WTC11 (cell line): ENCODE results near the gene NUP50. TPM values are rescaled to one million over a fixed set of nuclear protein-coding genes. Genes with fewer than 3 reads are reported as not detected.
A peak's percentile ranks its signal among the peaks of the same experiment; 100 is the strongest.

Experiments used
- ATAC-seq: fragments of 200-7000 bp; cut with Tn5 transposase; 2 replicates; pipeline ENCODE4 v1.10.0; 2021; ENCODE audit warnings: mild to moderate bottlenecking, moderate library complexity
- CTCF ChIA-PET: fragments of 300-600 bp; sonication (Branson Sonifier 250); formaldehyde crosslinking; loops from one replicate; lab custom pipeline; 2021; ENCODE audit warnings: antibody characterized with exemption; lab: Charles Lee
- POLR2A ChIA-PET: fragments of 350-600 bp; sonication (Branson Sonifier 250); formaldehyde crosslinking; loops from one replicate; lab custom pipeline; 2021; ENCODE audit warnings: antibody characterized with exemption; lab: Charles Lee
- DNase-seq: peaks from one replicate; pipeline ENCODE4 v3.0.0; 2021; ENCODE audit warnings: low spot score
- H3K27ac Mint-ChIP-seq: 2 replicates; pipeline ENCODE4 v1.8.0; 2021; ENCODE audit warnings: mixed read lengths
- H3K27me3 Mint-ChIP-seq: 2 replicates; pipeline ENCODE4 v1.8.0; 2021; ENCODE audit warnings: low read depth, mild to moderate bottlenecking, moderate library complexity, mixed read lengths
- H3K36me3 Mint-ChIP-seq: 2 replicates; pipeline ENCODE4 v1.8.0; 2021; ENCODE audit warnings: mixed read lengths
- H3K4me1 Mint-ChIP-seq: 2 replicates; pipeline ENCODE4 v1.8.0; 2022; ENCODE audit warnings: mixed read lengths
- H3K4me3 Mint-ChIP-seq: 2 replicates; pipeline ENCODE4 v1.8.0; 2021; ENCODE audit warnings: mild to moderate bottlenecking, moderate library complexity, mixed read lengths
- H3K9me3 Mint-ChIP-seq: 2 replicates; pipeline ENCODE4 v1.8.0; 2021; ENCODE audit warnings: mixed read lengths
- AFF4 ChIP-seq: sonication (generic); formaldehyde crosslinking; IDR thresholded peaks from 2 replicates; pipeline ENCODE4 v1.8.1; 2023; ENCODE audit warnings: mild to moderate bottlenecking, missing genetic modification reagents, borderline replicate concordance
- ATF1 ChIP-seq: sonication (generic); formaldehyde crosslinking; IDR thresholded peaks from 2 replicates; pipeline ENCODE4 v1.8.1; 2023; ENCODE audit warnings: mild to moderate bottlenecking, moderate library complexity, missing genetic modification reagents
- CREB1 ChIP-seq: sonication (generic); formaldehyde crosslinking; IDR thresholded peaks from 2 replicates; pipeline ENCODE4 v1.8.0; 2023; ENCODE audit warnings: mild to moderate bottlenecking, missing genetic modification reagents
- CREM ChIP-seq: sonication (generic); formaldehyde crosslinking; IDR thresholded peaks from 2 replicates; pipeline ENCODE4 v1.8.1; 2022; ENCODE audit warnings: mild to moderate bottlenecking, missing genetic modification reagents, moderate library complexity
- ETV6 ChIP-seq: sonication (generic); formaldehyde crosslinking; IDR thresholded peaks from 2 replicates; pipeline ENCODE4 v1.8.1; 2022; ENCODE audit warnings: mild to moderate bottlenecking, missing genetic modification reagents
- FOXK1 ChIP-seq: sonication (generic); formaldehyde crosslinking; IDR thresholded peaks from 2 replicates; pipeline ENCODE4 v1.8.0; 2022; ENCODE audit warnings: mild to moderate bottlenecking, moderate library complexity, missing genetic modification reagents
- GTF2I ChIP-seq: fragments of 250-450 bp; sonication (Bioruptor Pico); conservative IDR thresholded peaks from 2 replicates; pipeline ENCODE4 v1.4.0; 2021; ENCODE audit warnings: mild to moderate bottlenecking
- HMGA2 ChIP-seq: fragments of 250-450 bp; sonication (Bioruptor Pico); IDR thresholded peaks from 2 replicates; pipeline ENCODE4 v1.4.0; 2021; ENCODE audit warnings: mild to moderate bottlenecking, moderate library complexity
- IRF2 ChIP-seq: sonication (generic); formaldehyde crosslinking; IDR thresholded peaks from 2 replicates; pipeline ENCODE4 v1.8.0; 2022; ENCODE audit warnings: low read depth, missing genetic modification reagents, borderline replicate concordance
- NFATC4 ChIP-seq: fragments of 250-450 bp; sonication (Bioruptor Pico); IDR thresholded peaks from 2 replicates; pipeline ENCODE4 v1.9.0; 2021; ENCODE audit warnings: mild to moderate bottlenecking
- PRRX2 ChIP-seq: fragments of 250-450 bp; sonication (Bioruptor Pico); IDR thresholded peaks from 2 replicates; pipeline ENCODE4 v1.8.0; 2021; ENCODE audit warnings: mild to moderate bottlenecking
- SMAD4 ChIP-seq: sonication (generic); formaldehyde crosslinking; IDR thresholded peaks from 2 replicates; pipeline ENCODE4 v1.8.0; 2022; ENCODE audit warnings: mild to moderate bottlenecking, missing genetic modification reagents
- SP1 ChIP-seq: sonication (generic); formaldehyde crosslinking; conservative IDR thresholded peaks from 2 replicates; pipeline ENCODE4 v1.8.1; 2022; ENCODE audit warnings: missing genetic modification reagents
- STAT6 ChIP-seq: sonication (generic); formaldehyde crosslinking; conservative IDR thresholded peaks from 2 replicates; pipeline ENCODE4 v1.8.1; 2023; ENCODE audit warnings: mild to moderate bottlenecking, low read depth, missing genetic modification reagents, moderate library complexity
- USF1 ChIP-seq: sonication (generic); formaldehyde crosslinking; IDR thresholded peaks from 2 replicates; pipeline ENCODE4 v1.8.0; 2022; ENCODE audit warnings: mild to moderate bottlenecking, missing genetic modification reagents
- USF2 ChIP-seq: sonication (generic); formaldehyde crosslinking; IDR thresholded peaks from 2 replicates; pipeline ENCODE4 v1.8.1; 2023; ENCODE audit warnings: mild to moderate bottlenecking, missing genetic modification reagents, moderate library complexity
- ZNF232 ChIP-seq: sonication (generic); formaldehyde crosslinking; IDR thresholded peaks from 2 replicates; pipeline ENCODE4 v1.8.0; 2022; ENCODE audit warnings: mild to moderate bottlenecking, missing genetic modification reagents
- ZNF263 ChIP-seq: sonication (generic); formaldehyde crosslinking; IDR thresholded peaks from 2 replicates; pipeline ENCODE4 v1.8.1; 2022; ENCODE audit warnings: low read depth, mild to moderate bottlenecking, moderate library complexity, missing genetic modification reagents
- ZNF532 ChIP-seq: fragments of 250-450 bp; sonication (Bioruptor Pico); IDR thresholded peaks from 2 replicates; pipeline ENCODE4 v1.9.0; 2021; ENCODE audit warnings: mild to moderate bottlenecking, borderline replicate concordance
- ZNF671 ChIP-seq: fragments of 250-450 bp; sonication (Bioruptor Pico); IDR thresholded peaks from 2 replicates; pipeline ENCODE4 v1.8.0; 2021; ENCODE audit warnings: mild to moderate bottlenecking
- total RNA-seq: library from RNA; stranded (reverse); gene quantifications from 3 replicates; pipeline ENCODE4 v1.2.3, GENCODE V29; 2021

The NUP50 gene
- total RNA-seq, 1 experiment from 2014 or later = 131 TPM

- no peaks in the 10 kb centered on the region for H3K36me3 Mint-ChIP-seq
- ATAC-seq = no peak
- ChIA-PET CTCF (interaction anchor here (0.6 to 2.2 kb wide), 2 partner anchors 20 to 21 kb away, joined by 3 to 10 read pairs; no protein-coding TSS in a partner anchor), POLR2A (interaction anchor here (0.6 kb wide), 1 partner anchor 9 kb away, joined by 3 read pairs; no protein-coding TSS in a partner anchor)
- H3K4me1 Mint-ChIP-seq = peaks cover 25% of the 10 kb centered on the region
- H3K9me3 Mint-ChIP-seq = no peaks in the 10 kb centered on the region
- H3K27ac Mint-ChIP-seq = 0 out of 2 replicates have a peak overlapping the region, but pooled peaks have one; percentile 41
- H3K4me3 Mint-ChIP-seq = no peak overlapping the region
- no peak for TF ChIP-seq GTF2I (CRISPR knock-in tag)
- TF ChIP-seq ZNF671 (CRISPR knock-in tag) = no peak
- TF ChIP-seq ZNF532 (CRISPR knock-in tag) = no peak
- TF ChIP-seq ZNF232 (CRISPR knock-in tag) = no peak
- no peak for TF ChIP-seq SP1 (CRISPR knock-in tag)
- no peak for TF ChIP-seq FOXK1 (CRISPR knock-in tag)
- TF ChIP-seq AFF4 = no peak
- DNase-seq = no peak
- H3K27me3 Mint-ChIP-seq = no peaks in the 10 kb centered on the region
Observed at GRCh38 chr22:45230026-45230721, 66.4 kb downstream of the NUP50 start.

- CTCF ChIA-PET = no interaction called here
- H3K27ac Mint-ChIP-seq = peak overlapping the region; percentile 82
- H3K9me3 Mint-ChIP-seq = no peaks in the 10 kb centered on the region
- ATAC-seq (no peak), DNase-seq (no peak)
- H3K4me3 Mint-ChIP-seq = no peak overlapping the region
- TF ChIP-seq USF2 (no peak), ZNF263 (CRISPR knock-in tag) (no peak), PRRX2 (CRISPR knock-in tag) (no peak), SMAD4 (CRISPR knock-in tag) (no peak), CREB1 (no peak), STAT6 (CRISPR knock-in tag) (no peak), ETV6 (no peak), USF1 (CRISPR knock-in tag) (no peak), CREM (no peak), HMGA2 (CRISPR knock-in tag) (no peak), IRF2 (CRISPR knock-in tag) (no peak), ATF1 (CRISPR knock-in tag) (no peak), NFATC4 (CRISPR knock-in tag) (no peak)
- no peaks in the 10 kb centered on the region for H3K27me3 Mint-ChIP-seq
- POLR2A ChIA-PET = no interaction called here
- H3K36me3 Mint-ChIP-seq = no peaks in the 10 kb centered on the region
- peaks cover 15% of the 10 kb centered on the region for H3K4me1 Mint-ChIP-seq
Observed at GRCh38 chr22:45231293-45231692, 67.6 kb downstream of the NUP50 start.
